ENCODE results near the gene KCNMA1.

DNA sequence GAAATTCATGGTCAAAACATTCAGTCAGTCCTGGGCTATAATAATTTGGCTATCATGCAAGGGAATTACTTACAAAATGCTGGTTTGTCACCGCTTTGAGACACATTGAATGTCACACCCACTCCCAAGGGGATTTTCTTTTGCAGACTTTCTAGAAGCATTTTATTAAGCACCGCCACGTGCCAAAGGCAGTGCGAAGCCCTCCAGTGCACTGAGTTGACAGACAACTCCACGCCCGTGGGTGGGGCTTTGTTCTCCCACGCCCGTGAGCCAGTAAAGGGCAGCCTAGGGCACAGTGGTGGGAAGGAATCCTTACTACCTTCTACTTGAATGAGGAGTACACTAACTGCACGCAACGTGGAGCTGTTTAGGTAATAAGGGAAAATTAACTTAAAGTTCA is 515.8 kb downstream of the KCNMA1 start:
- no peak for TF ChIP-seq SUZ12 (IDR thresholded peaks at IDR 0.05; ENCODE audit: extremely low read depth, insufficient read depth, insufficient read length)
- no peak for TF ChIP-seq ZNF274 (IDR thresholded peaks at IDR 0.05; ENCODE audit: low read depth, low read length)
- no peak for TF ChIP-seq YY1 (IDR thresholded peaks at IDR 0.05; ENCODE audit: insufficient read depth, insufficient read length)

Data from NT2/D1 (cell line).